Lower lobe of right lung (tissue), 2 donors: Measurements from ENCODE around the gene CCDC50. TPM values are rescaled to one million over a fixed set of nuclear protein-coding genes. Genes with fewer than 3 reads are reported as not detected.

Experiments used
- ATAC-seq, 2 donors: fragments of 200-7000 bp; cut with Tn5 transposase; one replicate each; pipeline ENCODE4 v1.9.1; 2020 to 2022; ENCODE audit warnings: mild to moderate bottlenecking in 2 of 2, moderate library complexity in 2 of 2
- DNase-seq: peaks from one replicate; pipeline ENCODE4 v3.0.0-alpha.2; 2020
- H3K27ac ChIP-seq: fragments of 200-600 bp; one replicate; pipeline ENCODE4 v1.8.0; 2022
- H3K27me3 ChIP-seq: fragments of 200-600 bp; one replicate; pipeline ENCODE4 v1.8.0; 2022; ENCODE audit warnings: low read depth
- H3K36me3 ChIP-seq: fragments of 200-600 bp; one replicate; pipeline ENCODE4 v1.8.0; 2022; ENCODE audit warnings: mild to moderate bottlenecking
- H3K4me1 ChIP-seq: fragments of 200-600 bp; one replicate; pipeline ENCODE4 v1.8.0; 2022
- H3K4me3 ChIP-seq: fragments of 200-600 bp; one replicate; pipeline ENCODE4 v1.8.0; 2022; ENCODE audit warnings: mild to moderate bottlenecking
- H3K9me3 ChIP-seq: fragments of 200-600 bp; one replicate; pipeline ENCODE4 v1.8.0; 2022
- intact Hi-C: fragments of 100-400 bp; cut with DNase I; formaldehyde crosslinking; loops from one replicate; pipeline ENCODE4 v1.11.0; 2022
- total RNA-seq: library from RNA; stranded (reverse); fragmentation: NEBNext Ultra II Directional; extraction: Animal tissue kit (Norgen Biotek cat#: 25700); gene quantifications from one replicate; pipeline ENCODE4 v1.2.1, GENCODE V29; 2021
- TF ChIP-seq, protein P1 (sequence below): fragments of 200-600 bp; IDR thresholded peaks from one replicate; pipeline ENCODE4 v1.8.0; 2022; ENCODE audit warnings: antibody characterized with exemption, mild to moderate bottlenecking
- donor health status: DM: no; HTN: yes; CAD: no; lungs with severe emphysema.

CCDC50 gene
- total RNA-seq, 1 donor from 2014 or later: 66.5 TPM

DNA sequence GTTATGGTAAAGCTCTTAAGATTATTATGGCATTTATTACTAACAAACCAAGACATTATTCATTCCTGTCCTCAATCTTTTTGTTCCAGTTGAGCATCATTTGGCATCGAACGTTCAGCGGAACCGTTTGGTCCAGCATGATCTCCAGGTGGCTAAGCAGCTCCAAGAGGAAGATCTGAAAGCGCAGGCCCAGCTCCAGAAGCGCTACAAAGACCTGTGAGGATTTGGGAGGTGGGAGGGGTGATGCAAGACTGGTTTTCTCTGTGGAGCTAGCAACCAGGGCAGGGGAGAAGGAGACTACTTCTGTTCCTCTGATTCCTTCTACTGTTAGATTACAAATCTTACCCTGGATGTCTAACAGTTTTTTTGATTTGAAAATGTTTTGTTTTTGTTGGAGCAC, 28.7 kb downstream of the CCDC50 start:
- Histone ChIP-seq H3K36me3 (peaks cover 53% of the 10 kb centered on the region), H3K27me3 (no peaks in the 10 kb centered on the region), H3K4me3 (no peak overlapping the region), H3K9me3 (no peaks in the 10 kb centered on the region), H3K4me1 (peaks cover 23% of the 10 kb centered on the region), H3K27ac (no peak overlapping the region)
- no peak for ATAC-seq
- intact Hi-C loops: no loop called here
- no peak for DNase-seq
- TF ChIP-seq, protein P1, sequence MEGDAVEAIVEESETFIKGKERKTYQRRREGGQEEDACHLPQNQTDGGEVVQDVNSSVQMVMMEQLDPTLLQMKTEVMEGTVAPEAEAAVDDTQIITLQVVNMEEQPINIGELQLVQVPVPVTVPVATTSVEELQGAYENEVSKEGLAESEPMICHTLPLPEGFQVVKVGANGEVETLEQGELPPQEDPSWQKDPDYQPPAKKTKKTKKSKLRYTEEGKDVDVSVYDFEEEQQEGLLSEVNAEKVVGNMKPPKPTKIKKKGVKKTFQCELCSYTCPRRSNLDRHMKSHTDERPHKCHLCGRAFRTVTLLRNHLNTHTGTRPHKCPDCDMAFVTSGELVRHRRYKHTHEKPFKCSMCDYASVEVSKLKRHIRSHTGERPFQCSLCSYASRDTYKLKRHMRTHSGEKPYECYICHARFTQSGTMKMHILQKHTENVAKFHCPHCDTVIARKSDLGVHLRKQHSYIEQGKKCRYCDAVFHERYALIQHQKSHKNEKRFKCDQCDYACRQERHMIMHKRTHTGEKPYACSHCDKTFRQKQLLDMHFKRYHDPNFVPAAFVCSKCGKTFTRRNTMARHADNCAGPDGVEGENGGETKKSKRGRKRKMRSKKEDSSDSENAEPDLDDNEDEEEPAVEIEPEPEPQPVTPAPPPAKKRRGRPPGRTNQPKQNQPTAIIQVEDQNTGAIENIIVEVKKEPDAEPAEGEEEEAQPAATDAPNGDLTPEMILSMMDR: no peak

DNA sequence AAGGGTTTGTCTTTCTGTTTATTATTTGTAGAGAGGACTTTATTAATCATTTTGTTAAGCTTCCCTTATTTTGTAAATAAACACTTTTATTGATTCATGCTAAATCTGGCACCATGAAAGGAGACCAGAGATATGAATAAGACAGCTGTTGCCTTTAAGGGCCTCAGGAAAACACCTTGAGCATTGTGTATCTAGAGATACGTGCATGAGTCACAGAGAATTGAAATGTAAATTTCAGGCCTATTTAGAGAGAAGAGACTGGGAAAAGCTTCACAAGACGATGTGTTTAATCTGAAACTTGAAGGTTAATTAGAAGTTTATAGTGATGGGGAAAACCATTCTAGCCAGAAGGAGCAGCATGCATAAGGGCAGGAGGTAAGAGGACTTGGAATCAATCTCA, 29.7 kb downstream of the CCDC50 start:
- intact Hi-C loops: no loop called here
- DNase-seq: no peak
- ATAC-seq: no peak
- Histone ChIP-seq H3K4me1 (peaks cover 23% of the 10 kb centered on the region), H3K36me3 (peaks cover 63% of the 10 kb centered on the region), H3K4me3 (no peak overlapping the region), H3K27ac (no peak overlapping the region), H3K27me3 (no peaks in the 10 kb centered on the region), H3K9me3 (no peaks in the 10 kb centered on the region)
- TF ChIP-seq, protein P1: no peak

DNA sequence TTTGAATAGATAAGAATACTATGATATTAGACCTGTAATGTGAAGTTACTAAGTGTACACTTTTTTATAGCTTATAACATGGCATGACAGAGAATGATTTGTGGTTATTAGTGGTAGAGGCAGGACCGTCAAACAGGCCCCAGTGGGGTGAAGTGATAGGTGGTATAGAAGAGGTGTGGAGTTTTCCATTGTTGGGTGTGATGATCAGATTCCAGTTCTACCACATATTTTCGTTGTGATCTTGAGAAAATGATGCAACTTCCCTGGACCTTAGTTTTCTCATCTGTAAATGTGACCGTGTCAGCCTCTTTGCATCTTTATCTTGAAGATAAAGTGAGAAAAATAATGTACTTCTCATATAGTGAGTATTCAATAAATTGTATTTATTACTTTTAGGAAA, 31.4 kb downstream of the CCDC50 start:
- peaks cover 68% of the 10 kb centered on the region for H3K36me3 ChIP-seq
- ATAC-seq: no peak
- TF ChIP-seq, protein P1: no peak
- H3K27ac ChIP-seq: no peak overlapping the region
- H3K4me1 ChIP-seq: peaks cover 16% of the 10 kb centered on the region
- no peak for DNase-seq
- intact Hi-C loops: no loop called here
- no peak overlapping the region for H3K4me3 ChIP-seq
- no peaks in the 10 kb centered on the region for H3K27me3 ChIP-seq
- no peaks in the 10 kb centered on the region for H3K9me3 ChIP-seq

DNA sequence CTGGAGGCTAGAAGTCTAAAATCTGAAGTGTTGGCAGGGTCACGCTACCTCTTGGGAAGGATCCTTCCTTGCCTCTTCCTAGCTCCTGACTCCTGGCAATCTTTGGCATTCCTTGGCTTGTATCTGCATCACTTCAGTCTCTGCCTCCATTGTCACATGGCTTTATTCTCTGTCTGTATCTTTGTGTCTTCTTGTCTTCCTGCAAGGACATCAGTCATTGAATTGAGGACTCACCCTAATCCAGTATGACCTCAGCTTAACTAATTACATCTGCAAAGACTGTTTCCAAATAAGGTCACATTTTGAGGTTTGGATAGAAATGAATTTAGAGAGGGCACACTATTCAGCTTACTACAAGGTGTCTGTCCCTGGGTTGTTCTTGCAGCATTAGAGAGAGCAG, 32.3 kb downstream of the CCDC50 start:
- TF ChIP-seq, protein P1: no peak
- intact Hi-C loops: no loop called here
- Histone ChIP-seq H3K27ac (no peak overlapping the region), H3K9me3 (no peaks in the 10 kb centered on the region), H3K4me1 (peaks cover 8% of the 10 kb centered on the region), H3K4me3 (no peak overlapping the region), H3K36me3 (peaks cover 68% of the 10 kb centered on the region), H3K27me3 (no peaks in the 10 kb centered on the region)
- DNase-seq (no peak), ATAC-seq (no peak)

DNA sequence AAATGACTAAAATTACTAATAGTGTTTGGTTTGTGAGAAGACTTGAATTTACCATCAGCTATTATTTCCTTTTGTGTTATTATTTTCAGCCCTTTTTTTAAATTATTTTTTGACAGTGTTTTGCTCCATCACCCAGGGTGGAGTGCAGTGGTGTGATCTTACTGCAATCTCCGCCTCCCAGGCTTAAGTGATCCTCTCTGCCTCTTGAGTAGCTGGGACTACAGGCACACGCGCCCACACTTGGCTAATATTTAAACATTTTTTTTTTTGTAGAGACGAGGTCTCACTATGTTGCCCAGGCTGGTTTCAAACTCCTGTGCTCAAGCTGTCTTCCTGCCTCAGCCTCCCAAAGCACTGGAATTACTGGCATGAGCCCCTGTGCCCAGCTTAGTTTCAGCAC, 32.8 kb downstream of the CCDC50 start:
- TF ChIP-seq, protein P1: no peak
- no peaks in the 10 kb centered on the region for H3K27me3 ChIP-seq
- no peak overlapping the region for H3K27ac ChIP-seq
- intact Hi-C loops: no loop called here
- DNase-seq (peak; percentile 35), ATAC-seq (peak; percentile 77 to 91)
- H3K4me3 ChIP-seq: no peak overlapping the region
- no peaks in the 10 kb centered on the region for H3K9me3 ChIP-seq
- H3K4me1 ChIP-seq: peaks cover 2% of the 10 kb centered on the region
- H3K36me3 ChIP-seq: peaks cover 68% of the 10 kb centered on the region

DNA sequence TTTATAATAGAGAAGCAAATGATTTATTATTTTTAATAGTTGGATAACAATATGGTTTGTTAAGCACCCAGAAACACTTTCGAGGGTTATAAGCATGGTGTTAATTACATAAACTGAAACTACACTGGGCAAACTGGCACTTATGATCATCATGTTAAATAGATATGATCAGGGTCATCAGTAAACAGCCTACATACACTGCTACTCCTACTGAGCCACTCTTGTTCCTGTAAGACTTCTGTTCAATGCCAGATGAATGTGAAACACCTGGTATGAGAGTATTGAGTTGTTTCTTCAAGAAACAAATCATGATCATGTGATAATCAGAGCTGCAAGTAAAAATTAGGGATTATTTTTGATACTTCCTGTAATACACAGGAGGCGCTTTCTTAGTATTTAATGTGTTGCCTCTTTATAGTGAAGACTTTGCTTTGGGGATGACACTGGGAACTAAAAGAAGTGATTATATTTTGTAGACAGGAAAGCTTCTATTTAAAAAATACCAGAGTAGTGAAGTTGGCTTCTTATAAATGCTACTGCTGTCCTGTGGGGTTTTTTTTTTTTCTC, 33.4 kb downstream of the CCDC50 start:
- ATAC-seq (no peak), DNase-seq (no peak)
- H3K4me1 ChIP-seq: no peaks in the 10 kb centered on the region
- H3K36me3 ChIP-seq: peaks cover 67% of the 10 kb centered on the region
- no peak overlapping the region for H3K4me3 ChIP-seq
- intact Hi-C loops: no loop called here
- TF ChIP-seq, protein P1: no peak
- no peaks in the 10 kb centered on the region for H3K9me3 ChIP-seq
- no peak overlapping the region for H3K27ac ChIP-seq
- no peaks in the 10 kb centered on the region for H3K27me3 ChIP-seq
